ENCODE results near the gene PCDHGC5.

Gene PCDHGC5

GRCh38 chr5:141523991-141524390 is 35.1 kb downstream of the PCDHGC5 start:
- H3K9me3 Mint-ChIP-seq, result no peaks in the 10 kb centered on the region
- peaks cover 21 to 26% of the 10 kb centered on the region in 2 donors for H3K4me1 Mint-ChIP-seq
- DNase-seq (no peak), ATAC-seq (replicated peaks) (no peak)
- H3K27ac Mint-ChIP-seq, result no peak overlapping the region
- no peaks in the 10 kb centered on the region for H3K27me3 Mint-ChIP-seq
- no peak overlapping the region for H3K4me3 Mint-ChIP-seq
- peaks cover 35 to 79% of the 10 kb centered on the region in 2 donors for H3K36me3 Mint-ChIP-seq

DNA sequence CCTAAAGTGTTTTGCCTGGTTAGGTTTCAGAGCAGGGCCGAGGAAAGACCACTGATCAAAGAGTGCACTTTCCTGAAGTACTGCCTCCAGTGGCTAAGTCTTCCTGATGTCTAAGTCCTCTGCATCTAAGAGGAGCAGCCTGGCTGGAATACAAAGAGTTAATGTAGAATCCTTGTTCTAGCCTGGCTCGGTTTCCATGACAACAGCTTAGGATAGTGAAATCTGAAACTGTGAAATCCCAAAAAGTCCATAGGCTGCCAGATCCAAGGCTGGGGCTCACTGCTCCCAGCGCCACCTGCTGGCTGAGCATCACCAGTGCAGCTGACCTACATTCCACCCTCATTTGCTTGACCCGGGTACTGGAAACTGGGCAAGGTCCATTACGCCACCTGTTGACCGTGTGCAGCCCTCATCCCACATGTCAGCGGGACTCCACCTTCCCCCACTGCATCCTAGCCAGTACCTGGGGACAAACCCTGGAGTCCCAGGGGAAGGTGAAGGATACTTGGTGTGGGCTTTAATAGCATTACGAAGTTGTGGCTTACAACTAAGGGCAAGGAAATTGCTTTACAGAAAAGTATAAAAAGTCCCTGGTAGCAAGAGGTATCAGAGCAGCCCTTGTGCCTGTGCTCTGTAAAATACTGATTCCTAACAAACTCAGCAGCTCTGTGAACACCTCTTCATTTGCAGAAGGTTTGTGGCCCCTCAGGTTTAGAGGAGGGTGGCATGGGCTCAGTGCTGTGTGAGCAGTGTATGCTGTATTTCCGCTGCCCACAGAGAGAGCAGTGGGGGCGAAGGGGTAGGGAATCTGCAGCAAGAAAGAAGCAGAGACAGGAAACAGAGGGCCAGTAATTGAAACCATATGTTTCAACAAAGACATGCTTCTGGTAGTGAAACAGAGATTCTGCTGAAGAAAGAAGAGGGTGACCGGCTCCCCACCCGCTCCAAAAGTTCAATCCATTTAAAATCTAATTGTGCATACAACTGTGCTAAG is 36.0 kb downstream of the PCDHGC5 start:
- Mint-ChIP-seq H3K9me3 (no peaks in the 10 kb centered on the region), H3K27ac (peak overlapping the region; percentile 6), H3K27me3 (no peaks in the 10 kb centered on the region), H3K36me3 (peaks cover 30 to 73% of the 10 kb centered on the region in 2 donors), H3K4me3 (no peak overlapping the region), H3K4me1 (peaks cover 21 to 29% of the 10 kb centered on the region in 2 donors)
- DNase-seq, result peak; percentile 51
- ATAC-seq (replicated peaks), result peak; percentile 70 to 74

DNA sequence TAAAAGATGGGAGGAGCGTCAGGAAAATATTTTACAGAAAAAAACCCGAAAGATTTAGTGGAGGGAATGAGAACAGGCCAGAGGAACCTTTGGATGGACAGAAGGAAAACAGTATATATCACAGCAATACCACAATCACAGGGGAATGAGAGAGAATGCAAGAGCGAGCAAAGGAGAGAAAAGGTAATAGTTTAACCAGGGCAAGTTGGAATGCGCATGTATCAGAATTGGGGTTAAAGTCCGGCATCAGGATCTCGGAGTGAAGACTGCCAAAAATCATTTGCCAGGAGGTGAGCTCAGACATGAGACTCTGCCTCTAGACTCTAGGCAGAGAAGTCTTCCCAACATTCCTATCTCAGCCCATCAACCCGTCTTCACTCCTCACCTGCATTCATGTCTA is 36.8 kb downstream of the PCDHGC5 start:
- Mint-ChIP-seq H3K27me3 (no peaks in the 10 kb centered on the region), H3K36me3 (peaks cover 29 to 65% of the 10 kb centered on the region in 2 donors)

DNA sequence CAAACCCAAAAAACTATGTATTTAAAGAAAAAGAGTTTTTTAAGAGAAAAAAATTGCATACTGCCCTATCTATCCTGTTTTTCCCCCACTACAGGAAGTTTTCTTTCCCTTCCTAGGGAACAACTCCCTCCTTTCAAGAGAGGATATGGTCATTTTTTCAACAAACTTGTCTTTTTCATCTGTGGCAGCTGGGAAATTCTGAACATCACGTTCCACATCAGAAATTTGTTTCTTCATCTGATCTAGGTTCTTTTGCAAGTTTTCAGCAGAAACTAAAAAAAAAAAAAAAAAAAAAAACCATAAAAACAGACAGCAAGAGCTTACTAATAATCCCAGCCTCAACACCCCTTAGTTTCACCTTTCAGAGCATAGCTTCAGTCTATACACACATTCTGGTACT is 38.5 kb downstream of the PCDHGC5 start:
- DNase-seq (no peak), ATAC-seq (replicated peaks) (no peak)
- no peaks in the 10 kb centered on the region for H3K27me3 Mint-ChIP-seq
- H3K9me3 Mint-ChIP-seq, result no peaks in the 10 kb centered on the region
- no peak overlapping the region for H3K4me3 Mint-ChIP-seq
- peaks cover 23 to 49% of the 10 kb centered on the region in 2 donors for H3K36me3 Mint-ChIP-seq
- no peak overlapping the region for H3K27ac Mint-ChIP-seq
- H3K4me1 Mint-ChIP-seq, result peaks cover 17 to 26% of the 10 kb centered on the region in 2 donors

More for the DNA sequence above, 36.8 kb downstream of the PCDHGC5 start:
- ATAC-seq (replicated peaks) (no peak), DNase-seq (no peak)
- Mint-ChIP-seq H3K27ac (peak overlapping the region; percentile 20), H3K4me1 (peaks cover 21 to 29% of the 10 kb centered on the region in 2 donors), H3K4me3 (no peak overlapping the region), H3K9me3 (no peaks in the 10 kb centered on the region)

DNA sequence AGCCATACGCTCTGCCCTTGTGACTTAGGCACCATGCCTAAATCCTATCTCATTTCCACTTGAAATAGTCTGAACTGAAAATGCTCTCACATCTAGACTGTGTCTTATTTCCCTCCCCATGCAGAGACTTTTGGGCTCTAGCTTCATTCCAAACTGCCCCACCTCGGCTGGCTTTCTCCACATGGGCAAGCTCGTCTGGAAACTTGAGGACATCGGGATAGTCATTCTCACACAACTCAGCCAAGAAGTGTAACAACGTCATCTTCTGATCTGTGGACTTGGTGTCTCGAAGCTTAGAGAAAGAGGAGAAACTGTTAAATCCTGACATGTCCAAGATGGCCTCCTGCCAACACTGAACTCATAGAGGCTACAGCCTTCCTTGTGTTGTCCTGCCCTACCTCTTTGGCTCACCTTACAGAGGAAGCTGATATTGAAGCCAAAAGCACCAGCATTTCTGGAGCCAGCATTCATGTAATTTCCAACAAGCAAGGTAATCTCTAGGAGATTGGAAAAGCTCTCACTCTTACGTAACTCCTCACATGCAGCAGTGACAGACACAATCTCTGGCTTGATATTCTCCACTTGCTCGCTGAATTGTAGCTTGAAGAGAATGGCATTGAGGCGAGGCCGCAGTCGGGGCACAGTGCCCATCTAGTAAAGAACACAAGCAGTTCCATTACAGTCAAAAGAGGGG is 39.6 kb downstream of the PCDHGC5 start:
- Mint-ChIP-seq H3K4me3 (no peak overlapping the region), H3K27ac (peak overlapping the region; percentile 60), H3K36me3 (peaks cover 21 to 48% of the 10 kb centered on the region in 2 donors), H3K9me3 (no peaks in the 10 kb centered on the region), H3K4me1 (peaks cover 14 to 23% of the 10 kb centered on the region in 2 donors), H3K27me3 (no peaks in the 10 kb centered on the region)
- ATAC-seq (replicated peaks) (no peak), DNase-seq (no peak)

- Mint-ChIP-seq H3K36me3 (peaks cover 21 to 46% of the 10 kb centered on the region in 2 donors), H3K4me3 (no peak overlapping the region), H3K4me1 (peaks cover 14 to 23% of the 10 kb centered on the region in 2 donors), H3K27me3 (no peaks in the 10 kb centered on the region), H3K27ac (peak overlapping the region; percentile 60), H3K9me3 (no peaks in the 10 kb centered on the region)
- peak; percentile 75 for ATAC-seq (replicated peaks)
- DNase-seq, result no peak
These were observed 40.1 kb downstream of the PCDHGC5 start for GRCh38 chr5:141529002-141529401.

- Mint-ChIP-seq H3K36me3 (peaks cover 21 to 45% of the 10 kb centered on the region in 2 donors), H3K4me3 (no peak overlapping the region), H3K4me1 (peaks cover 6 to 19% of the 10 kb centered on the region in 2 donors), H3K9me3 (no peaks in the 10 kb centered on the region), H3K27ac (peak overlapping the region; percentile 60), H3K27me3 (no peaks in the 10 kb centered on the region)
- DNase-seq (no peak), ATAC-seq (replicated peaks) (peak in 1 of 2 donors; percentile 19)
These were observed 41.0 kb downstream of the PCDHGC5 start for GRCh38 chr5:141529873-141530272.

GRCh38 chr5:141532726-141533125 is 43.8 kb downstream of the PCDHGC5 start:
- peaks cover 25 to 40% of the 10 kb centered on the region in 2 donors for H3K36me3 Mint-ChIP-seq
- no peaks in the 10 kb centered on the region for H3K9me3 Mint-ChIP-seq
- no peak for DNase-seq
- H3K4me3 Mint-ChIP-seq, result no peak overlapping the region
- no peak for ATAC-seq (replicated peaks)
- H3K4me1 Mint-ChIP-seq, result peaks cover 0 to 11% of the 10 kb centered on the region in 2 donors
- no peaks in the 10 kb centered on the region for H3K27me3 Mint-ChIP-seq
- H3K27ac Mint-ChIP-seq, result no peak overlapping the region

DNA sequence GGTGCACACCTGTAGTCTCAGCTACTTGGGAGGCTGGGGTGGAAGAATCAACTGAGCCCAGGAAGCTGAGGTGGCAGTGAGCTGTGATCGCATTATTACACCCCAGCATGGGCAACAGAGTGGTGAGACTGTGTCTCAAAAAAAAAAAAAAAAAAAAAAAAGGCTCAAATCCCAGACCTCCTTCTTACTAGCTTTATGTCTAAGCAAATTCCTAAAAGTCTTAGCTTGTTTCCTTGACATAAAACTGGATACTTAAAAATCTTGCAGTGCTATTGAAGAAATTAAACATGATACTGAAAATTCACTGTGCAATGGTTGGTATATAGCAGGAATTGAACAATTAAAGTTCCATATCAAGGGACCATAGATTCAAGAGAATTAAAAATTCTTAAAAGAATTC is 45.0 kb downstream of the PCDHGC5 start:
- H3K9me3 Mint-ChIP-seq, result no peaks in the 10 kb centered on the region
- no peak for DNase-seq
- no peak for ATAC-seq (replicated peaks)
- no peak overlapping the region for H3K4me3 Mint-ChIP-seq
- peaks cover 0 to 7% of the 10 kb centered on the region in 2 donors for H3K4me1 Mint-ChIP-seq
- no peaks in the 10 kb centered on the region for H3K27me3 Mint-ChIP-seq
- no peak overlapping the region for H3K27ac Mint-ChIP-seq
- H3K36me3 Mint-ChIP-seq, result peaks cover 26 to 33% of the 10 kb centered on the region in 2 donors

DNA sequence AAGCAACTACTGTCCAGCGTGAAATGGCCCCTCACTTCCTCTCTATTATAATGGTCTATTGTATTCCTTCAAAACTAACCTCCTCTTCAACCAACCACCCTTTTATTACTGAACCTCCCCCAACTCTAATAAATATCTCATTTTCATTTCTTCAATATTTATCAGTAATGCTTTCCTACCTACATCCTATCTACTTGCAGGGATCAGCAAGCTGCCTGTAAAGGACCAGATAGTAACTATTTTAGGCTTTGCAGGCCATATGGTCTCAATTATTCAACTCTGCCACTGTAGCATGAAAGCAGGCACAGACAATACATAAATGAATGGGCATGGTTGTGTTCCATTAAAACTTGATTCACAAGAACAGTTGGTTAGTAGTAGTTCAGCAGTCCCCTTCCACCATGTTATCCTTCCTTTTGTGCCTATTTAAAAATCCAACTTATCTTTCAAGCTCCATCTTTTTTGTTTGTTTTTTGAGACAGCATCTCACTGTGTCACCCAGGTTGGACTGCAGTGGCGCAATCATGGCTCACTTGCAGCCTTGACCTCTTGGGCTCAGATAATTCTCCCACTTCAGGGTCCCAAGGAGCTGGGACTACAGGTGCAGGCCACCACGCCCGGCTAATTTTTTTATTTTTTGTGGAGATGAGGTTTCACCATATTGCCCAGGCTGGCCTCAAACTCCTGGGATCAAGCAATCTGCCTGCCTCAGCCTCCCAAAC is 45.8 kb downstream of the PCDHGC5 start:
- ATAC-seq (replicated peaks) (no peak), DNase-seq (no peak)
- H3K4me1 Mint-ChIP-seq, result peaks cover 0 to 2% of the 10 kb centered on the region in 2 donors
- H3K4me3 Mint-ChIP-seq, result peak overlapping the region in 1 of 2 donors; percentile 27
- peak overlapping the region; percentile 78 for H3K27ac Mint-ChIP-seq
- no peaks in the 10 kb centered on the region for H3K27me3 Mint-ChIP-seq
- no peaks in the 10 kb centered on the region for H3K9me3 Mint-ChIP-seq
- H3K36me3 Mint-ChIP-seq, result peaks cover 29 to 38% of the 10 kb centered on the region in 2 donors

Measured in stimulated activated naive B cell treated with anti-CD40 and anti-IgM and Interleukin-4, amounts not matched to agents 10 μg/mL and 1 μg/mL and 100 μg/mL, for 72 hours (primary cell).